LoVo (cell line): ENCODE results near the gene CDH13.
A peak's percentile ranks its signal among the peaks of the same experiment; 100 is the strongest.
"Not testable (repeated sequence)": the region's sequence is repeated elsewhere in the genome, so short reads cannot be mapped to it uniquely, and the experiment has no call there.

Source experiments
- DNase-seq: peaks from one replicate; pipeline ENCODE4 v3.0.0-alpha.2; 2016; ENCODE audit warnings: low spot score

The CDH13 gene

GRCh38 chr16:82891918-82892317 lies 265.1 kb downstream of the CDH13 start:
- no peak for DNase-seq

GRCh38 chr16:82892324-82892723 lies 265.6 kb downstream of the CDH13 start:
- no peak for DNase-seq

- no peak for DNase-seq
These were observed 269.1 kb downstream of the CDH13 start for GRCh38 chr16:82895843-82896242.

GRCh38 chr16:82899006-82899405 lies 272.2 kb downstream of the CDH13 start:
- DNase-seq, result no peak

GRCh38 chr16:82899731-82900450 lies 273.1 kb downstream of the CDH13 start:
- DNase-seq, result no peak

- no peak for DNase-seq
These were observed 273.8 kb downstream of the CDH13 start for GRCh38 chr16:82900559-82900958.

- no peak for DNase-seq
These were observed 285.2 kb downstream of the CDH13 start for GRCh38 chr16:82911925-82912324.

- no peak for DNase-seq
These were observed 288.5 kb downstream of the CDH13 start for GRCh38 chr16:82915139-82915824.

- no peak for DNase-seq
These were observed 291.3 kb downstream of the CDH13 start for GRCh38 chr16:82917886-82918595.

GRCh38 chr16:82924075-82924854 lies 297.5 kb downstream of the CDH13 start:
- peak; percentile 1 for DNase-seq

GRCh38 chr16:82926500-82926899 lies 299.7 kb downstream of the CDH13 start:
- no peak for DNase-seq

GRCh38 chr16:82933933-82934332 lies 307.2 kb downstream of the CDH13 start:
- DNase-seq, result not testable (repeated sequence)

- no peak for DNase-seq
These were observed 309.0 kb downstream of the CDH13 start for GRCh38 chr16:82935766-82936165.

- DNase-seq, result no peak
These were observed 310.3 kb downstream of the CDH13 start for GRCh38 chr16:82936941-82937551.

- no peak for DNase-seq
These were observed 311.3 kb downstream of the CDH13 start for GRCh38 chr16:82937926-82938520.

- no peak for DNase-seq
These were observed 316.6 kb downstream of the CDH13 start for GRCh38 chr16:82943371-82943770.

- no peak for DNase-seq
These were observed 318.8 kb downstream of the CDH13 start for GRCh38 chr16:82945420-82946101.

GRCh38 chr16:82947698-82948097 lies 320.9 kb downstream of the CDH13 start:
- no peak for DNase-seq

GRCh38 chr16:82949016-82949415 lies 322.2 kb downstream of the CDH13 start:
- no peak for DNase-seq

- DNase-seq, result no peak
These were observed 326.7 kb downstream of the CDH13 start for GRCh38 chr16:82953517-82953916.
